Mononuclear cell (primary cell): ENCODE measurements around the gene DNAJC6. TPM values are rescaled to one million over a fixed set of nuclear protein-coding genes. Genes with fewer than 3 reads are reported as not detected.
"Not testable (repeated sequence)": the region's sequence is repeated elsewhere in the genome, so short reads cannot be mapped to it uniquely, and the experiment has no call there.

ENCODE experiments used
- H3K27me3 ChIP-seq: 2 replicates; pipeline ENCODE4 v1.6.0; 2011; ENCODE audit warnings: low read length, control low read depth; ENCODE audit not compliant: insufficient read depth
- H3K4me1 ChIP-seq: 2 replicates; pipeline ENCODE4 v1.5.1; 2011; ENCODE audit warnings: mild to moderate bottlenecking, low read length, control low read depth; ENCODE audit not compliant: insufficient read depth
- H3K4me3 ChIP-seq: 2 replicates; pipeline ENCODE4 v1.5.1; 2011; ENCODE audit warnings: mild to moderate bottlenecking, low read length, moderate library complexity
- H3K9me3 ChIP-seq: 2 replicates; pipeline ENCODE4 v1.5.1; 2011; ENCODE audit warnings: low read depth, mild to moderate bottlenecking, control low read depth, low read length
- total RNA-seq: library from RNA; depleted of rRNA; stranded (reverse); fragments of >200 nt; gene quantifications from one replicate; pipeline ENCODE4 v1.2.3, GENCODE V29; 2012

DNAJC6 gene
- total RNA-seq, 1 donor = 8.5 TPM

DNA sequence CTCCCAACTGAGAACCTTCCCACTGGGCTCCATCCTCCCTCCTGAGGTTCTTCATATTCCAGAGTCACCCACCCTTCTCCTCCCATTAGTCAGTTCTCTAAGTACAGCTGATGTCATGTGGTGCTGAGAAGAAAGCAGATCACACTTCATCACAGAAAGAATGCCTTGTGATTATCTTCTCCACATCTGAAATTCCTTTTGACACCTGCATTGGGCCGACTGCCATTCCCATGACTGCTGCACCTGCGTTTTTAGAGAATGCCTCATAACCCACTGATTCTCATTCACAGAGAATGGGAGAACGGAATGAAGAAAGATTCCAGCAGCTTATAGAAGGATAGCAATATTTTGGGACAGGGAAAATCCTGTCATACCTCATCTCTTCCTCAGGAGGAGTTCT lies 125.4 kb downstream of the DNAJC6 start:
- H3K27me3 ChIP-seq = no peaks in the 10 kb centered on the region
- no peaks in the 10 kb centered on the region for H3K9me3 ChIP-seq
- peaks cover 5% of the 10 kb centered on the region for H3K4me1 ChIP-seq
- no peak overlapping the region for H3K4me3 ChIP-seq

DNA sequence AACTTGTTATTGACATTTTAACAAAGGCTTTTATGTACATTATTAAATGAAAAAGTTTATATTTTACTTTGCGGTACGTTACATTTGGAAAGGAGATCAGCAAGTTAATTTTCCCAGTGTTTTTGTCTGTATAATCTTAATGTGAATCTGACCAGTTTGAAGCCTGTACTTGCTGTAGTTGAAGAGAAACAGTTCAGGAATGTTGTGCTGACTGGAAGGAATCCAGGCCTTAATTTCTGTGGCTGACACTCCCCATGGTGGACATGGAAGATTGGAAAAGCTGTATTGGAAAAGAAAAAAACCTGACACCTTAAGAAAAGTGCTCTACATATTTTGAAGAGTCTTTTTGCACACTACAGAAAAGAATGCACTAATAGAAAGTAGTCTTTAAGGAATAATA lies 126.6 kb downstream of the DNAJC6 start:
- no peak overlapping the region for H3K4me3 ChIP-seq

DNA sequence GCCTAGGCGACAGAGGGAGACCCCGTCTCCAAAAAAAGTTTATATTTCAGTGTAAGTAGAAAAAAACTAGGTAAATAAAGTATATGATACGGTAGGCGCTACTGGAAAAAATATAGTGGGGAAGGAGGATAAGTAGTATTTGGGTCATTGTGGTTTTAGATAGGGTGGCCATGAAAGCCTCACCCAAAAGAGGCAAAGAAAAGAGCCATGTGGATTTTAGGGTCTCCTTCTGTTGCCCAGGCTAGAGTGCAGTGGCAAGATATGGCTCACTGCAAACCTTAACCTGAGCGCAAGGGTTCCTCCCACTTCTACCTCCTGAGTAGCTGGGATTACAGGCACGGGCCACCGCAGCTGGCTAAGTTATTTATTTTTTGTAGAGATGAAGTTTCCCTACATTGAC lies 128.3 kb downstream of the DNAJC6 start:
- H3K4me1 ChIP-seq = no peaks in the 10 kb centered on the region
- no peaks in the 10 kb centered on the region for H3K27me3 ChIP-seq
- no peaks in the 10 kb centered on the region for H3K9me3 ChIP-seq
- H3K4me3 ChIP-seq = no peak overlapping the region

More for the DNA sequence above, 126.6 kb downstream of the DNAJC6 start:
- H3K4me1 ChIP-seq = no peaks in the 10 kb centered on the region
- no peaks in the 10 kb centered on the region for H3K27me3 ChIP-seq
- no peaks in the 10 kb centered on the region for H3K9me3 ChIP-seq

DNA sequence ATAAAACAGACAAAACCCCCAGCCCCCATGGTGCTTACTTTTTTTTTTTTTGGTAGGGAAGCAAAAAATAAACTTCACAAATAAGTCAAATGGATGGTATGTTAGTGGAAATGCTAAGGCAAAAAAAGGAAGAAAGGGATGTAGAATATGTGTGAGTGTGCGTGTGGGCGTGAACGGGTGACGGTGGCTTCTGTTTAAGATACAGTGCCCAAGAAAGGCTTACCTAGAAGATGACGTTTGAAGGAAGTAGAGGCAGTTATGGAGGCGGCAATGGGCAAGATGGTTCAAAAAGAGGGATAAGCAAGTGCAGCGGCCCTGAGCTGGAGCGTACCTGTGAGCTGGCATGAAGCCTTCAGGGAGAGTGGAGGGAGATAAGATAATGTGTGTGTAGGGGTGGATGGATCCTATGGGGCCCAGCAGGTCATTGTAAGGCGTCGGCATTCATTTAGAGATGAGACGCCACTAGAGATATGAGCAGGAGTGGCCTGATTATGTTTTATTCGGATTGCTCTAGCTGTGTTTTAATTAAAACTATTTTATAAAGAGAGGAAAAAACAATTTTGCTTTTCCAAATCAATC lies 131.1 kb downstream of the DNAJC6 start:
- H3K27me3 ChIP-seq = no peaks in the 10 kb centered on the region
- no peaks in the 10 kb centered on the region for H3K4me1 ChIP-seq
- H3K4me3 ChIP-seq = no peak overlapping the region
- no peaks in the 10 kb centered on the region for H3K9me3 ChIP-seq

DNA sequence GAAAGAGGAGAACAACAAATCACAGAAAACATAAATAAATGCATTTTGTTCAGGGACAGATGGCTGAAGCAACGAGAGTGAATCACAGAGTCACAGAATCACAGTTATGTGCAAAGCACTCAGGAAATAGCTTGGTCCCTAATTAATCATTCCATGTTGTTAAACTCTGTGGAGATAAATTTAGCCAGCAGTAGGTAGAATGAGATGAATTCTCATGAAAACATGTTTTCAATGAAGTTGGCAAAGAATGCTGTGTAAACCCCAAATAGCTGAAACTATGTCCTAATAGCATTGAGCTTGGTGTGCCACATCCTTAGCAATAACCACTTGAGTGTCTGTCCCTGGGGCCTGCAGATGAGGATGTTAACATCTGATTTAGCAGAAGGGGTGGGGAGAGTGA lies 131.6 kb downstream of the DNAJC6 start:
- no peaks in the 10 kb centered on the region for H3K4me1 ChIP-seq
- H3K27me3 ChIP-seq = no peaks in the 10 kb centered on the region
- H3K9me3 ChIP-seq = no peaks in the 10 kb centered on the region
- no peak overlapping the region for H3K4me3 ChIP-seq

DNA sequence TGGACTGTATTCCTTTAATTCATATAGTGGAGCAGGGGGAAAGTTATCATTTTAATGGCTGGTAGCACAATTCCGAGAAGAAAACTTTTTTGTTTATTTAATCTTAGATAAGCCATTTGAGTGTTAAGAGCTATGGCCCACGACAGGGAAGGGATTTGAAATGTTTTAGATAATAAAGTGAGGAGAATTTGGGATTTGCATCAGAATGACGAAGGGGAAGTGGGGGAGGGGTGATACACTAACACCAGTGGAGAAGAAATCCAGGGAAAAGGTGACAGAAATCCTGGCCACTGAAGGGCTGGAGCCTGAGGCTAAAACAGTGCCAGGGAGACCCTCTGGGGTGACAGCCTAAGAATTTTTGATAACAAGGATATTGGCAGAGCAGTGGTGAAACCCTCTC lies 132.1 kb downstream of the DNAJC6 start:
- H3K27me3 ChIP-seq = no peaks in the 10 kb centered on the region

DNA sequence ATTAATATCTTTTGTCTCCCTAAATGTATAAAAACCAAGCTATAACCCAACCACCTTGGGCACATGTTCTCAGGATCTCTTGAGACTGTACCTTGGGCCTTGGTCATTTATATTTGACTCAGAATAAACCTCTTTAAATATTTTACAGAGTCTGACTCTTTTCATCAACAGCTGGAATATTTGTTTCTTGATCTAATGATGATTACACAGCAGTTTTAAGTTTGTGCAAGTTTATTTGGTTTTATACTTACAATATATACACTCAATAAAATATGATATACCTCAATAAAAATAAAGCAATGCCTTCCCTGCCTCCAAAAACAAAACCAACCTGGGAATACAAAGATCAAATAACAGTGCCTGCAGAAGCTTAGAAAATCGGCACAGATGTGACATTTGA lies 133.1 kb downstream of the DNAJC6 start:
- Histone ChIP-seq H3K9me3 (no peaks in the 10 kb centered on the region), H3K4me3 (no peak overlapping the region), H3K27me3 (no peaks in the 10 kb centered on the region), H3K4me1 (no peaks in the 10 kb centered on the region)

More for the DNA sequence above, 132.1 kb downstream of the DNAJC6 start:
- Histone ChIP-seq H3K4me3 (no peak overlapping the region), H3K9me3 (no peaks in the 10 kb centered on the region), H3K4me1 (no peaks in the 10 kb centered on the region)

DNA sequence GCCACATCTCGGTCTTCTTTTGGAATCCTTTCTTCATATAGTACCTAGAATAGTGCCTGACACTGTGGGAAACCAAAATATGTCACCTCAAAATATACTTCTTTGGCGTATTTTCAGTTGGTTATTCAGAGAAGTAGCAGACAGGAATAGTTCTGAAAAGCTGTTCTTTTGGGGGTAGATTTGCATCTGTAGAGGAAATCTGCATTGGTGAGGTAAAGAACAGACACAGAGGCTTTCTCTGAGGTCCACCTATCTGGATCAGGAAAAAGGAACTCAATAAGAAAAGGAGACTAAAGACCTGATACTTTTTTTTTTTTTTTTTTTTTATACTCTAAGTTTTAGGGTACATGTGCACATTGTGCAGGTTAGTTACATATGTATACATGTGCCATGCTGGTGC lies 134.3 kb downstream of the DNAJC6 start:
- H3K27me3 ChIP-seq = no peaks in the 10 kb centered on the region

DNA sequence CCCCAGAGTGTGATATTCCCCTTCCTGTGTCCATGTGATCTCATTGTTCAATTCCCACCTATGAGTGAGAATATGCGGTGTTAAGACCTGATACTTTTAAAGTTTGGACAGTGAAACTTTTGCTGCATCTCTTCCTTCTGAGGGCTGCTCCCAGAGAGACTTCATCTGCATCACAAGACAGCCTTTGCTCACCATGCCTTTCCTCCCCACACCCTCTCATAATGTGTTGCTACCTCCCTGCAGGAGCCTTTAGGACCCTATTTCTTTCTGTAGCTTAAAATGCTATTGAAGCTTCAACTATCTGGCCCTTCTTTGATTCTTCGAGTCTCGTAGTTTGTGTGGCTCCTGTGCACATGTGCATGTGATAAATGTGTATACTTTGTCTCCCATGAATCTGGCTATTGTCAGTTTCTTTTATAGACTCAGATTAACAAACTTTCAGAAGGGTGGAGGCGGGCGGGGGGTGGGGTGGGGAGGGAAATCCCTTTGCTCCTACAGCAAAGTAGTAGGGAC lies 134.8 kb downstream of the DNAJC6 start:
- Histone ChIP-seq H3K4me3 (no peak overlapping the region), H3K27me3 (no peaks in the 10 kb centered on the region), H3K4me1 (no peaks in the 10 kb centered on the region)

More for the DNA sequence above, 134.3 kb downstream of the DNAJC6 start:
- H3K9me3 ChIP-seq = no peaks in the 10 kb centered on the region
- no peaks in the 10 kb centered on the region for H3K4me1 ChIP-seq
- H3K4me3 ChIP-seq = no peak overlapping the region

DNA sequence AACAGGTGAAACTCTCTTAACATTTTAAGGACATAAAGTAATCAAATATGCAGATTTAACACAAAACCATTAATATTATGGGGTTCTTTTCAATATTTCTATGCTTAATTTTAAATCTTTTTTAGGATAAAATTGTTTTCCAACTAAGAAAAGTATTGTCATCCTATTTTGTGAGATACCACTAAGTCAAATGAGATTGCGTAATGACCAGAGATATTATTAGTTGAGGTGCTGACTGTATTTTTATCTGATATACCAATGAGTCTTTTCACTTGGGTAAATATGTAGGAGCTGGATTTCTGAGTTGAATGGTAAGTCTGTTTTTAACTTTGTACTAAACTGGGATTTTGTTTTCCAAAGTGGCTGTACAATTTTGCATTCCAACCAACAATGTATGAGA lies 136.5 kb downstream of the DNAJC6 start:
- Histone ChIP-seq H3K4me1 (no peaks in the 10 kb centered on the region), H3K4me3 (no peak overlapping the region), H3K9me3 (no peaks in the 10 kb centered on the region), H3K27me3 (no peaks in the 10 kb centered on the region)

More for the DNA sequence above, 134.8 kb downstream of the DNAJC6 start:
- H3K9me3 ChIP-seq = no peaks in the 10 kb centered on the region

DNA sequence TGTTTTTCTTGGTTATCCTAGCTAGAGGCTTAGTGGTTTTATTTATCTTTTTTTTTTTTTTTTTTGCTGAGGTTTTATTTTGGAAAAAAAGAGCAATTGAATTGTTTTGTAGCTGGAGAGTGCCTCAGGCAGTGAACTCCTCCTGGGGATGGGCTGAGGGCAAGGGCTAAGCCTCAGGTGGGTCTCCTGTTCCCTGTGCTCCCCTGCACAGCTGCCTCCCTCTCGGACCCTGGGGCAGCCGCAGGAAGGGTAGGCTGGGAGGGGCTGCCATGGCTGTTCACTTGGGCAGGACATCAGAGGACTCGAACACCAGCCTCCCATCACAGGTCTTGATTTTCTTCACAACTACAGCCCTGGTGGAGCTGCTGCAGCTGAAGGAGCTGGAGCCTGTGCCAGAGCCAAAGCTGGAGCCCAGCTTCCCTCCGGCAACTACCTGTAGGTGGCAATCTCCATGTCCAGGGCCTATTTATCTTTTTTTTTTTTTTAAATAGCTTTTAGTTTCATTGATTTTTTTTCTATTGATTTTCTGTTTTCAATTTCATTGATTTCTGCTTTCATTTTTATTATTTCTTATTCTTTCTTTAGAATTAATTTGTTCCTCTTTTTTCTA lies 140.0 kb downstream of the DNAJC6 start:
- Histone ChIP-seq H3K27me3 (no peaks in the 10 kb centered on the region), H3K4me1 (no peaks in the 10 kb centered on the region), H3K4me3 (no peak overlapping the region), H3K9me3 (no peaks in the 10 kb centered on the region)

DNA sequence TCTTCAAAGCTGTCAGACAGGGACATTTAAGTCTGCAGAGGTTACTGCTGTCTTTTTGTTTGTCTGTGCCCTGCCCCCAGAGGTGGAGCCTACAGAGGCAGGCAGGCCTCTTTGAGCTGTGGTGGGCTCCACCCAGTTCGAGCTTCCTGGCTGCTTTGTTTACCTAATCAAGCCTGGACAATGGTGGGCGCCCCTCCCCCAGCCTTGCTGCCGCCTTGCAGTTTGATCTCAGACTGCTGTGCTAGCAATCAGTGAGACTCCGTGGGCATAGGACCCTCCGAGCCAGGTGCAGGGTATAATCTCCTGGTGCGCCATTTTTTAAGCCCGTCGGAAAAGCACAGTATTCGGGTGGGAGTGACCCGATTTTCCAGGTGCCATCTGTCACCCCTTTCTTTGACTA lies 146.3 kb downstream of the DNAJC6 start:
- not testable (repeated sequence) for H3K4me1 ChIP-seq, H3K27me3 ChIP-seq, H3K4me3 ChIP-seq, H3K9me3 ChIP-seq

DNA sequence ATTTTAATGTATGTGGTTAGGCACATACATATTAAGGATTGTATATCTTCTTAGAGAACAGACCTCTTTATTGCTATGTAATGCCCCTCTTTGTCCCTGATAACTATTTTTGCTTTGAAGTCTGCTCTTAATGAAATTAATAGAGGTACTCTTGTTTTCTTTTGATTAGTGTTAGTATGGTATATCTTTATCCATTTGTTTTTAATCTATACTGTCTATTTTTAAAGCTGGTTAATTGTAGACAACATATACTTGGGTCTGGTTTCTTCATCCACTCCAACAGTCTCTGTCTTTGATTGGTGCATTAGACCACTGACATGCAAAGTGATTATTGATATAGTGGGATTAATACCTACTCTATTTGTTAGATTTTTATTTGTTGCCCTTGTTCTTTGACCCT lies 147.1 kb downstream of the DNAJC6 start:
- Histone ChIP-seq H3K27me3 (no peaks in the 10 kb centered on the region), H3K4me3 (no peak overlapping the region), H3K4me1 (no peaks in the 10 kb centered on the region), H3K9me3 (no peaks in the 10 kb centered on the region)

DNA sequence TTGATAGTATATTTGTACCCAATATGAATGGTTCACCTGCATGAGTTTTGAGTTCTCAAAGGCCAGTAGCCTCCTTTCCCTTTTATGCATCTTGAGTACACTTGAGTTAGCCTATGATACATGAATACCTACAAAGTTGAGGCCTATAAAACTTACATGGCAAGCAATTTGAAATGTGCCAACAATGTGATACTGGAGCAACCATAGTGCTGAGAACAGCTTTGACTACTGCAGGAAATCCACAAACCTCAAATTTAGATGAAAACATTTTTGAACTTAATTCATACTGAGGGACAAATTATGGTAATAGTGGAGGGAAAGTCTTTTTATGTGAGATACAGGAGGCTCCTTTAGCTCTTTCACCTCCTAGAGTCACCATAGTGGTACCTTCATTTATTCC lies 148.5 kb downstream of the DNAJC6 start:
- Histone ChIP-seq H3K4me1 (no peaks in the 10 kb centered on the region), H3K9me3 (no peaks in the 10 kb centered on the region)

DNA sequence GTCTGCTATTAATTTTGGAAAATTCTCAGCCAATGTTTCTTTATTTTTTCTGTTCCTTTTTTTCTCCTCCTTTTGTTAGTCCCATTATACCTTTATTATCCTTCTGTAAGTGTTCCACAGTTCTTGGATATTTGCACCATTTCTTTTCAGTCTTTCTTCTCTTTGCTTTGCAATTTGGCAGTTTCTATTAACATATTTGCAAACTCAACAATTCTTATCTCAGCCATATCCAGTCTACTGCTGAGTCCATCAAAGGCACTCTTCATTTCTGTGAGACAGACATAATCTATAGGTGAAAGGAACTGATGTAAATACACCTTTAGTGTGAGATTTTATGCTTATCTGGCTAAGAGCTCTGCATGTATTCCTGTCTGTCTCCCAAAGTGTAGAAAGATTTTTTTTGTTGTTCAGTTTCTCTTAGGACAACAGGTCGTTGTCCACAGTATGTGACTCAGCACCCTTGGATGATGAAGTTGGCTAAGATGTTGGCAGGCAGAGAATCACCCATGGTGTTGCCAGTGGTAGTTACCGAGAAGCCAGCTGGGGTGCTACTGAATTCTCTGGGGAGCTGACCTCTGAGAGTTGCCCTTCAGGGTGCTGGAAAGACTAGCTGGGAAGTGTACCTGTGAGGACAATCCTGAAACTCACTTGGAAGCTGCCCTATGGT lies 149.5 kb downstream of the DNAJC6 start:
- H3K9me3 ChIP-seq = no peaks in the 10 kb centered on the region
- H3K27me3 ChIP-seq = no peaks in the 10 kb centered on the region
- H3K4me3 ChIP-seq = no peak overlapping the region
- no peaks in the 10 kb centered on the region for H3K4me1 ChIP-seq

More for the DNA sequence above, 148.5 kb downstream of the DNAJC6 start:
- no peaks in the 10 kb centered on the region for H3K27me3 ChIP-seq
- no peak overlapping the region for H3K4me3 ChIP-seq

DNA sequence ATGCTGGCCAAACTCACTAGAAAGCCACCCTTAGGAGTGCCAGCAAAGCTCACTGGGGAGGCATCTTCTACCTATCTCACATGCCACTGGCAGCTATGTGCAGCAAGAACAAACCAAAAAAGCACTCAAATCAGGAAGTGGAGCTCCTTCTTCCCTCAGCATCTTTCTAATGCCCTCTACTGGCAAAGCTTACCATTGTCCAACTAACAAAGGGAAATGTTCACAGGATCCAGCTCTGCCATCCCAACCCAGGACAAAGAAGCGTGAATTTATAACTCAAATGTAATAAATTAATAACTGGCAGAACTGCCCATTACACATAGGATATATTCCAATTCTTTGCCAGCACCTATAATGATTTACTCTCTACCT lies 150.0 kb downstream of the DNAJC6 start:
- Histone ChIP-seq H3K27me3 (no peaks in the 10 kb centered on the region), H3K9me3 (no peaks in the 10 kb centered on the region), H3K4me3 (no peak overlapping the region), H3K4me1 (no peaks in the 10 kb centered on the region)
